Upper lobe of right lung (tissue), 1 donor: ENCODE measurements around the gene PRKCQ. TPM values are rescaled to one million over a fixed set of nuclear protein-coding genes. Genes with fewer than 3 reads are reported as not detected.
"Not testable (repeated sequence)": the region's sequence is repeated elsewhere in the genome, so short reads cannot be mapped to it uniquely, and the experiment has no call there.

Source experiments
- ATAC-seq: fragments of 200-7000 bp; cut with Tn5 transposase; one replicate; pipeline ENCODE4 v1.9.1; 2020; ENCODE audit warnings: mild to moderate bottlenecking, moderate library complexity
- DNase-seq: peaks from one replicate; pipeline ENCODE4 v3.0.0-alpha.2; 2020
- H3K27ac ChIP-seq: fragments of 200-600 bp; one replicate; pipeline ENCODE4 v1.8.0; 2022
- H3K27me3 ChIP-seq: fragments of 200-600 bp; one replicate; pipeline ENCODE4 v1.8.0; 2022; ENCODE audit warnings: mild to moderate bottlenecking
- H3K36me3 ChIP-seq: fragments of 200-600 bp; one replicate; pipeline ENCODE4 v1.8.0; 2022
- H3K4me1 ChIP-seq: fragments of 200-600 bp; one replicate; pipeline ENCODE4 v1.8.0; 2022
- H3K4me3 ChIP-seq: fragments of 200-600 bp; one replicate; pipeline ENCODE4 v1.8.0; 2022; ENCODE audit warnings: mild to moderate bottlenecking
- H3K9me3 ChIP-seq: fragments of 200-600 bp; one replicate; pipeline ENCODE4 v1.8.0; 2022
- CTCF ChIP-seq: fragments of 200-600 bp; IDR thresholded peaks from one replicate; pipeline ENCODE4 v1.8.0; 2022; ENCODE audit warnings: antibody characterized with exemption
- intact Hi-C: fragments of 100-400 bp; cut with DNase I; formaldehyde crosslinking; loops from one replicate; pipeline ENCODE4 v1.11.0; 2022
- total RNA-seq: library from RNA; stranded (reverse); fragmentation: NEBNext Ultra II Directional; extraction: Animal tissue kit (Norgen Biotek cat#: 25700); gene quantifications from one replicate; pipeline ENCODE4 v1.2.1, GENCODE V29; 2021
- donor health status: DM: no; HTN: yes; CAD: no; lungs with severe emphysema.

Gene PRKCQ
- total RNA-seq, 1 donor from 2014 or later, result 9.8 TPM

- no peak for ATAC-seq
Observed at GRCh38 chr10:6589287-6590094, 9.4 kb upstream of the PRKCQ start.

GRCh38 chr10:6588845-6589244 is 8.8 kb upstream of the PRKCQ start:
- Histone ChIP-seq H3K4me1 (no peaks in the 10 kb centered on the region), H3K27ac (no peak overlapping the region)
- ATAC-seq, result no peak

More at GRCh38 chr10:6589287-6590094, 9.4 kb upstream of the PRKCQ start:
- Histone ChIP-seq H3K4me1 (no peaks in the 10 kb centered on the region), H3K9me3 (no peaks in the 10 kb centered on the region), H3K4me3 (no peak overlapping the region), H3K36me3 (no peaks in the 10 kb centered on the region), H3K27me3 (no peaks in the 10 kb centered on the region), H3K27ac (no peak overlapping the region)
- no peak for TF ChIP-seq CTCF
- no peak for DNase-seq
- intact Hi-C loops, result no loop called here

GRCh38 chr10:6588082-6588481 is 8.0 kb upstream of the PRKCQ start:
- DNase-seq, result no peak
- H3K27me3 ChIP-seq, result no peaks in the 10 kb centered on the region
- no peaks in the 10 kb centered on the region for H3K9me3 ChIP-seq
- no peak for TF ChIP-seq CTCF
- H3K27ac ChIP-seq, result no peak overlapping the region
- H3K4me1 ChIP-seq, result no peaks in the 10 kb centered on the region
- no peak for ATAC-seq
- intact Hi-C loops, result no loop called here
- H3K36me3 ChIP-seq, result no peaks in the 10 kb centered on the region
- no peak overlapping the region for H3K4me3 ChIP-seq

More at GRCh38 chr10:6588845-6589244, 8.8 kb upstream of the PRKCQ start:
- DNase-seq, result no peak
- no peaks in the 10 kb centered on the region for H3K9me3 ChIP-seq
- intact Hi-C loops, result no loop called here
- H3K4me3 ChIP-seq, result no peak overlapping the region
- H3K36me3 ChIP-seq, result no peaks in the 10 kb centered on the region
- H3K27me3 ChIP-seq, result no peaks in the 10 kb centered on the region
- TF ChIP-seq CTCF, result no peak

GRCh38 chr10:6586501-6586900 is 6.4 kb upstream of the PRKCQ start:
- Histone ChIP-seq H3K9me3 (no peaks in the 10 kb centered on the region), H3K27ac (no peak overlapping the region), H3K4me1 (no peaks in the 10 kb centered on the region), H3K4me3 (no peak overlapping the region), H3K27me3 (no peaks in the 10 kb centered on the region), H3K36me3 (no peaks in the 10 kb centered on the region)
- DNase-seq (no peak), ATAC-seq (no peak)
- intact Hi-C loops, result no loop called here
- no peak for TF ChIP-seq CTCF

- no peak for TF ChIP-seq CTCF
- Histone ChIP-seq H3K27me3 (peaks cover 9% of the 10 kb centered on the region), H3K36me3 (no peaks in the 10 kb centered on the region), H3K9me3 (no peaks in the 10 kb centered on the region), H3K27ac (no peak overlapping the region), H3K4me3 (peak overlapping the region; percentile 15), H3K4me1 (no peaks in the 10 kb centered on the region)
- DNase-seq (no peak), ATAC-seq (no peak)
- intact Hi-C loops, result no loop called here
Observed at GRCh38 chr10:6583447-6583846, 3.4 kb upstream of the PRKCQ start.

- ATAC-seq, H3K4me3 ChIP-seq, H3K27ac ChIP-seq, H3K4me1 ChIP-seq, H3K9me3 ChIP-seq, intact Hi-C loops, DNase-seq, H3K36me3 ChIP-seq: not testable (repeated sequence)
- H3K27me3 ChIP-seq, result peaks cover 14% of the 10 kb centered on the region
Observed at GRCh38 chr10:6582913-6583312, 2.8 kb upstream of the PRKCQ start.
